NCI-H128 (cell line): ENCODE measurements around the gene ZBED4.

ENCODE experiments used
- DNase-seq: peaks from one replicate; lab custom pipeline; 2025; ENCODE audit not compliant: unreplicated experiment; lab: John Stamatoyannopoulos, UW

Gene ZBED4

DNA sequence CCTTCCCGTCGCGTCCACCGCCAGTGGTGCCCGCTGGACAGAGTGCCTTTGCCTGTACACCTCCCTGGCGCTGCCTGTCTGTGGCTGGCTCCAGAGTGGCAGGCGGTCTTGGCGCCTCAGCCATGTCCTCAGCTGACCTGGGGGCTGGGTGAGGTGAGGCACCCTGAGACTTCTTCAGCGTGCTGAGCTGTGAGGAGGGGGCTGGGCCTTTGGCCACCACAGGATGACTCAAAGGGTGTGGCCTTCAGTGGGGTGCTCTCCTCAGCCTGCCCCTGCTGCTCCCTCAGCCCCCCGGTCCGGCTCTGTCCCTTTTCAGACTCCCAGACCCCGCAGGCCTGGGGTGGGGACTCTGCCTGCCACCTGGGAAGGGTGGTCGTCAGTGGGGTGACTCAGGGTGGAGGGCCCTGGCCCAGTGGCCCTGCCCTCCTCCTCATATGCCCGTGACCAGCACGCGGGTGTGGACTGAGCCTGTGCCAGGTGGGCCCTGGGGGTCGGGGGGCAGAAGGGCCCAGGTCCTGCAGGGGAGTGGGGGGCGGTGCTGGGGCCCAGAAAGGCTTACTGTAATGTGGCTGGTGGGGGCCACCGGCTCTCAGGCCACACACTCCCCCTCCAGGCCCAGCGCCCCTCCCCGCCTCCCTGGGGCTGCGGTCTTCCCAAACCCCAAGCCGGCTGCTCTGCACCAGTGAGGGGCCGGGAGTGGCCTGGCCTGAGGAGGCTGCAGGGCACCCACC is 80.7 kb downstream of the ZBED4 start:
- DNase-seq = no peak

DNA sequence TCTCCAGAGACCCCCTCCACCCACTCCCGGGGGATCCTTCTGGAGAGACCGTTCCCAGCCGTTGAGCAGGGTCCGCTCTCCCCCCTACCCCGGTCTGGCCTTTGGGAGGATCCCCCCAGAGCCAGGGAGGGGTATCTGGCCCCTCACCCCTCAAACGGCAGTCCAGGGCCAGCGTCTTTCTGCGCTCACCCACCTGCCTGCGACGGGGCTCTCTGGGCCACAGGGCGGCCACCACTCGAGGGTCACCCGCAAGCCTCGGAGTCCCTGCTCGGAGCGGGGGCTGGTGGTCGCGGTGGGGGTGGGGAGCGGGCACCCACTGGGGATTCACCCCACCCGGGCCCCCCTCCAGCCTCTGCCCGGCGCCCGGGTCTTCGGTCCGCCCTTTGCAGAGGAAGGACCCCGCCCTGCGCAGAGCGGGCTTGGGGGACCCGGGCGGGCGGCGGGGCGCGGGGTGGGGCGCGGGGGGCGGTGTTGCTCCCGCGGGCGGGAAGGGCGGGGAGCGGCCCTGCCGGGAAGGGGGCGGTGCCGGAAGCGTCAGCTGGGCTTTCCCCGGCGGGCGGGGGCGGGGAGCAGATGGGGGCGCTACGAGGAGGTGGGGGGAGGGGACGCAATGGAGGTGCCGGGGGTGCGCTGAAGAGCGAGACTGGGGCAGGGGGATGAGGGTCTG is 81.4 kb downstream of the ZBED4 start:
- DNase-seq = no peak

DNA sequence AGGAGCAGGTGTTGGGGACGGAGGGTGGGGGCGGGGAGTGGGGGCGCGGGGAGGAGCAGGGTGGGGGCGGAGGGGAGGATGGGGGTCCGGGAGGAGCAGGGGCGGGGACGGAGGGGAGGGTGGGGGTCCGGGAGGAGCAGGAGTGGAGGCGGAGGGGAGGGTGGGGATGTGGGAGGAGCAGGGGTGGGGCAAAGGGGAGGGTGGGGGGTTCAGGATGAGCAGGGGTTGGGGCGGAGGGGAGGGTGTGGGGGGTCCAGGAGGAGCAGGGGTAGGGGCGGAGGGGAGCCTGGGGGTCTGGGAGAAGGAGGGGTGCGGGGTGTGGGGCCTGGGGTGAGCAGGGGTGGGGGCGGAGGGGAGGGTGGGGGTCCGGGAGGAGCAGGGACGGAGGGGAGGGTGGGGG is 81.9 kb downstream of the ZBED4 start:
- DNase-seq = no peak

DNA sequence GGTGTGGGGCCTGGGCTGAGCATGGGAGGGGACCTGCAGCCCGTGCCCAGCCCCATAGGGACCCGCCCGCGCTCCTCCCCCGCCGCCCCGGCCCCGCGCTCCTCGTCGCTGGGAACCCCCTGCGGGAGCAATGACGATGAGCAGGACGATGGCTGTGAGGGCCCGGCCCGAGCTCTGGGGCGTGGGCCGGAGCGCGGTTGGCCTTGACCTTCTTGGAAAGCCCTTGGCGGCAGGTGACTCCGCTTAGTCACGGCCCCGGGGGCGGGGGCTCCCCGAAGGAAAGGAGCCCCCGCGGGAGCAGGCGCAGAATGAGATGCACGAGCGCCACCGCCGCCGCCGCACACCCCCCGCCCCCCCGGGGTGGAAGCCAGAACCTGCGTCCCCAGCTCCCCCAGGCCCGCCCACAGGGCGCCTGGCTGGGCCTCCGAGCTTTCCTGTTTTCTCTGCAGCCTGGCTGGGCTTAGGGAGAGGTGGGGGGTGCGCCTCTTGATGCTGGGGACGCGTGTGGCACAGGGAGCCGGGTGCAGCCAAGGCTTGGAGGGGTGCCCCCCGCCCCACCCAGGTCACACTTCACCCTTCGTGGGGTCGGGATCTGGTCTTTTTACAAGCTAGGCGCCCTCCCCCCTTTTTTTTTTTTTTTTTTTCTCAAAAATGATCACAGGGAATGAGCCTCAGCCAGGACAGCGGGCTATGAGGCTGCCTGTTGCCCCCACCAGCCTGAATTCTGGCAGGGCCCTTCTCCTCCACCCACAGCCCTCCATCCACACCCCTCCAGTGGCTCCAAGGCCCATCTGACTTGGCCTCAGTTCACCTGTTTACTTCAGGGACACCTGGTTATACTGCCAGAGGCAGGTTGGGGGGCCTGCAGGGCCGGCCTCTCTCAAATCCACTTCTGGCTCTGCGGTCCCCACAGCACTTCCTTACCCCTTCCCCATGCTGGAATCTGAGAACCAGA is 82.7 kb downstream of the ZBED4 start:
- DNase-seq = peak; percentile 23

DNA sequence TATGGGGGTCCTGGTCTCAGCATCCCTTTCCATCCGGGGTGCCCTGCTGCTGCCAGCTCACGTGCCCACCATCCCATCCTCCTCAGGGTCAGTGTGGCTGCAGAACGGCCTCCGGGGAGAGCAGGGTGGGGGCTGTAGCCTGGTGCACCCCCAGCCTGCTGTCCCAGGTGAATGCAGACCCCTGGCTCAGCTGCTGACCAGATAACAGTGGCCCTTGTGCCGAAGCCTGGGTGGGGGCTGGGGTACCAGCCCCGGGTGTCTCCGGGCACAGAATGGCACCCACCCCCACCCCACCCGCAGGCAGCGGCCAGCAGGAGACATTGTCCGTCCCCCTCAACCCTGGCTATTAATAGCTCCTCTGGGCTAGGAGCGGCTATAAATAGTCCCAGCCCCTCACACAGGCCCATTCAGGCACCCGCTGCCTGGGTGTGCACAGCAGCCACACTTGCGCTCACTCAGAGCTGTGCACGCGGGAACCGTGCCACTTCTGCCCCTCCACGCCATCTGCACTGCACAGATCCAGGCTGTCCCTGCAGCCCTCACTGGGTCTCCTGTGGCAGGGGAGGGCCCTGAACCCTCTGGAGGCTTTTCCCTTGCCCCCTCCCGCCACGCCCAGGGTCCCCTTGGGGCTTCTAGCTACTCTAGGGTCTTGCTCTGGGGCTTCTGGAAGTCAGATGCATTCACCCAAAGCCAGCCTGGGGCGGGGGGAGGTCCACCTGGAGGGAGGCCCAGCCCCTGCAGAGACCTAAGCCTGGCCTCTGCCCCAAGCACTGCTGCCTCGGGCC is 83.5 kb downstream of the ZBED4 start:
- DNase-seq = no peak

DNA sequence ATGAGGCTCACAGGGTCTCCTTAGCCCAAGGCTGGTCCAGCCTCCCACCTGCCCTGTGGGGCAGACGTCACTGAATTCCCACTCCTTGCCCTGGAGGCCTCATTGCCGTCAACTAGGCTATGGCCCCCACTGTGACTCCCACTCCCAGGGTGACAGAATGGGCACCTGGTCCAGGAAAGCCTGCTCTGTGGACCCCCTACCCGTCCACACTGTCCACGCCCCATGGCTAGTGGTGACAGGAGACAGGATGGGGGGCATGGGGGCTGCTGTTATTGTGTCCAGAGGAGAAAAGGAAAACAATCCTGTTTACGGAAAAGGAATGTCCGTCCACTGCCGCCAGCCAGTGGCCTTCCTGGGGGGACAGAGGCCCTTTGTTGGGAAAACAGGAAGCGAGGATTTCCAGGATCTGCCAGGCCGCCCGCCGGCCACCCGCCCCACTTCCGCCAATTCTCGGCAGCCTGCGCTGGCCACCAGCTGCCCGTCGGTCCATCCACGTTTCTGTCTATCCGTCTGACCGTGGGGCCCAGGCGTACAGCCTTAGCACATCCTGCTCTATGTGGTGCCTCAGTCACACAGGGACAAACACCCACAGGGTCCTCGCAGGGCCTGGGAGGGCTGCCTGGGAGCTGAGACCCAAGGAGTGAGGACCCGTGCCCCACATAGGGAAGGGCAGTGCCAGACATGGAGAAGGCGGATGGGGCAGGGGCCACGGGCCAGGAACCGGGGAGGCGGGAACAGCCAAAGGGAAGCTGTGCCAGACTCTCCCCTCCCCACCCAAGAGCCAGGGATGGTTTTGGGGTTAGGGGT is 84.3 kb downstream of the ZBED4 start:
- no peak for DNase-seq

DNA sequence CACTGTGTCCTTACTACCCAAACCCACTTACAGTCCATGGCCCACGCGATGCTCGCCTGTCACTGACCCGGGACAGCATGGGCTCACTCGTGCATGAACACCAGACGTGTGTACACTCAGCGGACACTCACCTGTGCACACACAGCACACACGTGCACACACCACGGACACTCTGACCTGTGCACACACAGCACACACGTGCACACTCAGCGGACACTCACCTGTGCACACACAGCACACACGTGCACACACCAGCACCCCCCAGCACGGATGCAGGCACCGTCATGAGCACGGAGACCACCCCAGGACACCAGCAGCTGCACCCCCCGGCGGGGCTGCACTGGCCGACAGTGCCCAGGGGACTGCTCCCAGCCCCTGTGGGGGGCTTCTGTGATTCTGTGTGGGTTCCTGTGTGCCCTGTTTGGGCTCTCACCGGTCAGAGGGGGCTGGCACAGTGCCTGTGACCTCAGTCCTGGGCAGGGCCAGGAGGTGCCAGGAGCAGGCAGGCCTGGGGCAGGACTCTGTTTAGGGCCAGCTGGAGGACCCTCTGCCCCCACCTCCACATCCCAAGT is 85.0 kb downstream of the ZBED4 start:
- DNase-seq = no peak
